Naive thymus-derived CD4-positive, alpha-beta T cell (primary cell): ENCODE measurements around the gene GABRB1. TPM values are rescaled to one million over a fixed set of nuclear protein-coding genes. Genes with fewer than 3 reads are reported as not detected.

Experiments used
- ATAC-seq: fragments of 150-1000 bp; cut with Tn5 transposase; 2 replicates; pipeline ENCODE4 v1.10.0; 2021; ENCODE audit warnings: mild to moderate bottlenecking, moderate library complexity
- CTCF ChIA-PET: fragments of 350-600 bp; sonication (Branson Sonifier 250); formaldehyde crosslinking; loops from one replicate; lab custom pipeline; 2021; ENCODE audit warnings: antibody characterized with exemption; lab: Charles Lee
- POLR2A ChIA-PET: fragments of 350-600 bp; sonication (Branson Sonifier 250); formaldehyde crosslinking; loops from one replicate; lab custom pipeline; 2021; ENCODE audit warnings: antibody characterized with exemption, inconsistent platforms; lab: Charles Lee
- DNase-seq, 9 donors: peaks; one replicate each; pipeline versions ENCODE4 v3.0.0 to v3.0.0-alpha.2; 2020 to 2022; ENCODE audit warnings: mixed read lengths in 1 of 9
- H3K27ac ChIP-seq: one replicate; pipeline ENCODE4 v1.7.0; 2013; ENCODE audit warnings: mild to moderate bottlenecking, low read depth, low read length, moderate library complexity
- H3K27me3 ChIP-seq, 2 donors: one replicate each; pipeline ENCODE4 v1.7.0; 2013; ENCODE audit warnings: low read length in 2 of 2, mild to moderate bottlenecking in 2 of 2, moderate library complexity in 2 of 2; ENCODE audit not compliant: control insufficient read depth in 2 of 2, insufficient read depth in 2 of 2
- H3K36me3 ChIP-seq, 3 experiments: 1 replicate in 2 of 3; 2 replicates in 1 of 3; pipeline ENCODE4 v1.7.0; 2013; ENCODE audit warnings: low read length in 3 of 3, mild to moderate bottlenecking in 3 of 3, moderate library complexity in 1 of 3; ENCODE audit not compliant: insufficient read depth in 3 of 3, control insufficient read depth in 2 of 3
- H3K4me1 ChIP-seq, 2 donors: one replicate each; pipeline ENCODE4 v1.7.0; 2013; ENCODE audit warnings: low read length in 2 of 2, mild to moderate bottlenecking in 2 of 2, moderate library complexity in 1 of 2; ENCODE audit not compliant: control insufficient read depth in 2 of 2, insufficient read depth in 2 of 2
- H3K4me3 ChIP-seq: 2 replicates; pipeline ENCODE4 v1.7.0; 2013; ENCODE audit warnings: mild to moderate bottlenecking, low read length
- H3K9me3 ChIP-seq, 3 experiments: 1 replicate in 2 of 3; 2 replicates in 1 of 3; pipeline ENCODE4 v1.7.0; 2013; ENCODE audit warnings: low read length in 3 of 3; ENCODE audit not compliant: control insufficient read depth in 2 of 3
- H3K27ac Mint-ChIP-seq, 9 donors: one replicate each; pipeline ENCODE4 v1.8.0; 2020 to 2022; ENCODE audit warnings: mixed read lengths in 9 of 9, mild to moderate bottlenecking in 8 of 9, moderate library complexity in 5 of 9, inconsistent platforms in 2 of 9
- H3K27me3 Mint-ChIP-seq, 5 donors: one replicate each; pipeline ENCODE4 v1.8.0; 2021 to 2022; ENCODE audit warnings: mixed read lengths in 5 of 5, mild to moderate bottlenecking in 1 of 5
- H3K36me3 Mint-ChIP-seq, 5 donors: one replicate each; pipeline ENCODE4 v1.8.0; 2020 to 2022; ENCODE audit warnings: mixed read lengths in 5 of 5, mild to moderate bottlenecking in 3 of 5, inconsistent platforms in 1 of 5
- H3K4me1 Mint-ChIP-seq, 7 donors: one replicate each; pipeline ENCODE4 v1.8.0; 2020 to 2022; ENCODE audit warnings: mixed read lengths in 7 of 7, mild to moderate bottlenecking in 3 of 7, inconsistent platforms in 1 of 7
- H3K4me3 Mint-ChIP-seq, 10 donors: one replicate each; pipeline ENCODE4 v1.8.0; 2020 to 2022; ENCODE audit warnings: mild to moderate bottlenecking in 10 of 10, mixed read lengths in 10 of 10, moderate library complexity in 6 of 10, inconsistent platforms in 2 of 10
- H3K9me3 Mint-ChIP-seq, 11 donors: one replicate each; pipeline ENCODE4 v1.8.0; 2020 to 2022; ENCODE audit warnings: mixed read lengths in 11 of 11, mild to moderate bottlenecking in 4 of 11, inconsistent platforms in 1 of 11, moderate library complexity in 1 of 11
- intact Hi-C, 2 donors: fragments of 100-400 bp; cut with micrococcal nuclease; formaldehyde crosslinking; loops; one replicate each; pipeline ENCODE4 v1.15.1; 2023
- polyA plus RNA-seq, 2 donors: library from polyadenylated mRNA; unstranded; fragments of 300-500 nt; fragmentation: Illumina TruSeq; gene quantifications; one replicate each; pipeline ENCODE4 v1.2.3, GENCODE V29; 2021
- total RNA-seq, 6 experiments: library from RNA in 5 of 6; stranded (reverse) in 5 of 6; gene quantifications; 1 replicate in 5 of 6; 2 replicates in 1 of 6; pipeline ENCODE4 v1.2.3 and lab custom pipeline; 2021 to 2026

The GABRB1 gene
- total and polyA plus RNA-seq, 7 experiments from 2014 or later, result not detected

DNA sequence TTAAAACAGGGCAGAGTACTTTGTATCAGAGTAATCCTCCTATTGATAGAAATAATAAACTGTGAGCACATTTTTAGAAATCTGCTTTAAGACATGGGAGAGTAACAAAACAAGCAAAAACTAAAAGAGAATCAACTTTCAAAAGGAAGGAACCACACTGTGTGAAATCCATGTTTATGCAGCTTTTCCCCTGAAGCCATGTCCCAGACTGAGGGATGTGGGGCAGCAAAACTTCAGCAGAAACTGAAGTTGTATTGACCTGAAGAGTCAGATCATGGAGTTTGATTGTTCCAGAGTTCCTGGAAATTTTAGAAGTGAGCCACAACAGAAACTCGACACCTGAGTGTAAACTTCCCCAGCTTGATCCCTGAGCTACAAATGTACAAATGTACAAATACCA lies 378.9 kb downstream of the GABRB1 start:
- H3K27ac Mint-ChIP-seq, result no peak overlapping the region
- no peaks in the 10 kb centered on the region for H3K4me1 Mint-ChIP-seq
- CTCF ChIA-PET, result no interaction called here
- POLR2A ChIA-PET, result no interaction called here
- Histone ChIP-seq H3K36me3 (no peaks in the 10 kb centered on the region), H3K4me3 (no peak overlapping the region), H3K27ac (no peak overlapping the region), H3K9me3 (no peaks in the 10 kb centered on the region), H3K4me1 (no peaks in the 10 kb centered on the region), H3K27me3 (peaks cover 0 to 3% of the 10 kb centered on the region in 2 donors)
- H3K36me3 Mint-ChIP-seq, result no peaks in the 10 kb centered on the region
- intact Hi-C loops, result no loop called here
- H3K27me3 Mint-ChIP-seq, result peaks cover 5 to 32% (median 14%) of the 10 kb centered on the region in 5 donors
- H3K9me3 Mint-ChIP-seq, result peaks cover 0 to 3% (median 0%) of the 10 kb centered on the region in 11 donors
- H3K4me3 Mint-ChIP-seq, result no peak overlapping the region
- DNase-seq, result no peak
- no peak for ATAC-seq

DNA sequence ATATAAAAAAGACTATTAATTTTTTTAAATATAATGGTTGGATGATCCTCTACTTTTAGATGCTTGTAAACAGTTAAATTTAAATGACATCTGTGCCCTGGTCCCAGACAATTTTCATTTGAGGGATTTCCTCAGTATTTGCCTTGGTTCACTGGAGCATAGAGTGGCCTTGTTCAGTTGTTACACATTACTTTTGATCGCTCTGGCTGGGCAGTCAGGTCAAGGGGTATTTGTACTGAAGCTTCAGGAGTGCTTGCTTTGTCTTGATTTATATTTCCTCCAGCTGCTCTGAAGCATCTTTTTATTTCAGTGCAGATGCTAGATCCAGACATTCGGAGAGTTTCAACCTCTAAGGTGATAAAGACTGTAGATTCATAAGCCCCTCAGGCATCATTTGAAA lies 382.2 kb downstream of the GABRB1 start:
- H3K27ac Mint-ChIP-seq, result no peak overlapping the region
- Histone ChIP-seq H3K9me3 (no peaks in the 10 kb centered on the region), H3K36me3 (no peaks in the 10 kb centered on the region), H3K27ac (no peak overlapping the region), H3K27me3 (no peaks in the 10 kb centered on the region), H3K4me3 (no peak overlapping the region), H3K4me1 (no peaks in the 10 kb centered on the region)
- no peak overlapping the region for H3K4me3 Mint-ChIP-seq
- ATAC-seq (no peak), DNase-seq (no peak)
- H3K9me3 Mint-ChIP-seq, result peaks cover 0 to 2% (median 0%) of the 10 kb centered on the region in 11 donors
- no peaks in the 10 kb centered on the region for H3K4me1 Mint-ChIP-seq
- no peaks in the 10 kb centered on the region for H3K36me3 Mint-ChIP-seq
- intact Hi-C loops, result no loop called here
- CTCF ChIA-PET, result no interaction called here
- H3K27me3 Mint-ChIP-seq, result peaks cover 2 to 18% (median 8%) of the 10 kb centered on the region in 5 donors
- POLR2A ChIA-PET, result no interaction called here

DNA sequence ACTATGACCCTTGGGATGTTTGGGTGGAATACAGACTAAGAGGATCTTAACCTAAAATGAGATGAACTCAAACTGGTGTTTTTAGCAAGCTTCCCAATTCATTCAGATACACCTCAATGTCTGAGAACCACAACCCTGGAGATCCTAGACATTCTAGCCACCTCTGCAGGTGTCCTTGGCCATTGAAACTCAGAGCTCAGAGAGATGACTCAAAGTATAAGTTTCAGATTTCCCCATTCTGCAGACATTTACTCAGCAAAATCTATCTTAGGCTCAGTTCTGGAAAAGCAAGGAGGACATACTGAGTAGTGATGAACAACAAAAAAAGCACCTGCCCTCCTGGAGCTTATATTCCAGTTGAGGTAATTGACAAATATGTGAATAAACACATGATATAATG lies 384.4 kb downstream of the GABRB1 start:
- Mint-ChIP-seq H3K4me1 (no peaks in the 10 kb centered on the region), H3K36me3 (no peaks in the 10 kb centered on the region), H3K27ac (no peak overlapping the region), H3K4me3 (no peak overlapping the region), H3K9me3 (peaks cover 0 to 2% (median 0%) of the 10 kb centered on the region in 11 donors), H3K27me3 (peaks cover 0 to 15% (median 9%) of the 10 kb centered on the region in 5 donors)
- no peak overlapping the region for H3K27ac ChIP-seq
- intact Hi-C loops, result no loop called here
- no peaks in the 10 kb centered on the region for H3K27me3 ChIP-seq
- no peak overlapping the region for H3K4me3 ChIP-seq
- ChIA-PET CTCF (no interaction called here), POLR2A (no interaction called here)
- DNase-seq (no peak), ATAC-seq (no peak)
- no peaks in the 10 kb centered on the region for H3K4me1 ChIP-seq
- no peaks in the 10 kb centered on the region for H3K9me3 ChIP-seq
- H3K36me3 ChIP-seq, result no peaks in the 10 kb centered on the region

DNA sequence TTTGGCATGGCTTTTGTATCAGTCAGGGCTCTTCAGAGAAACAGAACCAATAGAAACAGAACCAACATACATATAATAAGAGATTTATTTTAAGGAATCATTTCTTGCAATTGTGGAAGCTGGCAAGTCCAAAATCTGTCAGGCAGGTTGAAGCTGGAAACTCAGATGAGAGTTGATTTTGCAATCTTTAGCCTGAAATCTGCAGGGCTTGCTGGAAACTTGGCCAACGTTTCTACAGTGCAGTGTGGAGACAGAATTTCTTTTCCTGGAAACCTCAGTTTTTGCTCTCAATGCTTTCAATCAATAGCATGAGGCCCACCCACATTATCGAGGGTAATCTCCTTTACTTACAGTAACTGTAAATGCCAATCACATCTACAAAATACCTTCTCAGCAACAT lies 386.8 kb downstream of the GABRB1 start:
- intact Hi-C loops, result no loop called here
- no peaks in the 10 kb centered on the region for H3K36me3 Mint-ChIP-seq
- no peak overlapping the region for H3K4me3 Mint-ChIP-seq
- ChIA-PET CTCF (no interaction called here), POLR2A (no interaction called here)
- DNase-seq (no peak), ATAC-seq (no peak)
- no peaks in the 10 kb centered on the region for H3K4me1 ChIP-seq
- peaks cover 5 to 20% (median 18%) of the 10 kb centered on the region in 5 donors for H3K27me3 Mint-ChIP-seq
- no peak overlapping the region for H3K4me3 ChIP-seq
- H3K9me3 Mint-ChIP-seq, result peaks cover 0 to 2% (median 0%) of the 10 kb centered on the region in 11 donors
- H3K27ac ChIP-seq, result no peak overlapping the region
- no peaks in the 10 kb centered on the region for H3K4me1 Mint-ChIP-seq
- H3K27me3 ChIP-seq, result no peaks in the 10 kb centered on the region
- no peaks in the 10 kb centered on the region for H3K36me3 ChIP-seq
- no peaks in the 10 kb centered on the region for H3K9me3 ChIP-seq
- H3K27ac Mint-ChIP-seq, result no peak overlapping the region

- no peak overlapping the region for H3K27ac Mint-ChIP-seq
- peaks cover 3 to 23% (median 18%) of the 10 kb centered on the region in 5 donors for H3K27me3 Mint-ChIP-seq
- no peak for ATAC-seq
Observed at GRCh38 chr4:47419296-47419695, 387.9 kb downstream of the GABRB1 start.

DNA sequence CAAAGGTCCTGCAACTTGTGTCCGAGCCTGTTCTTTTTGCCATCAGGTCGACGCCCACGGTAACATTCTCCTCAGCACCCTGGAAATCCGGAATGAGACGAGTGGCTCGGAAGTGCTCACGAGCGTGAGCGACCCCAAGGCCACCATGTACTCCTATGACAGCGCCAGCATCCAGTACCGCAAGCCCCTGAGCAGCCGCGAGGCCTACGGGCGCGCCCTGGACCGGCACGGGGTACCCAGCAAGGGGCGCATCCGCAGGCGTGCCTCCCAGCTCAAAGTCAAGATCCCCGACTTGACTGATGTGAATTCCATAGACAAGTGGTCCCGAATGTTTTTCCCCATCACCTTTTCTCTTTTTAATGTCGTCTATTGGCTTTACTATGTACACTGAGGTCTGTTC lies 394.3 kb downstream of the GABRB1 start:
- H3K4me3 Mint-ChIP-seq, result no peak overlapping the region
- ATAC-seq (no peak), DNase-seq (no peak)
- no peaks in the 10 kb centered on the region for H3K36me3 Mint-ChIP-seq
- H3K27me3 ChIP-seq, result no peaks in the 10 kb centered on the region
- no peaks in the 10 kb centered on the region for H3K9me3 ChIP-seq
- H3K36me3 ChIP-seq, result no peaks in the 10 kb centered on the region
- peaks cover 0 to 1% (median 0%) of the 10 kb centered on the region in 11 donors for H3K9me3 Mint-ChIP-seq
- H3K27ac ChIP-seq, result no peak overlapping the region
- H3K4me3 ChIP-seq, result no peak overlapping the region
- no peaks in the 10 kb centered on the region for H3K4me1 Mint-ChIP-seq
- intact Hi-C loops, result no loop called here
- POLR2A ChIA-PET, result no interaction called here
- no peak overlapping the region for H3K27ac Mint-ChIP-seq
- H3K27me3 Mint-ChIP-seq, result peaks cover 9 to 19% (median 12%) of the 10 kb centered on the region in 5 donors
- H3K4me1 ChIP-seq, result no peaks in the 10 kb centered on the region
- CTCF ChIA-PET, result no interaction called here

More at GRCh38 chr4:47419296-47419695, 387.9 kb downstream of the GABRB1 start:
- POLR2A ChIA-PET, result no interaction called here
- CTCF ChIA-PET, result no interaction called here
- H3K9me3 Mint-ChIP-seq, result peaks cover 0 to 2% (median 0%) of the 10 kb centered on the region in 11 donors
- no peaks in the 10 kb centered on the region for H3K4me1 Mint-ChIP-seq
- H3K4me3 ChIP-seq, result no peak overlapping the region
- DNase-seq, result no peak
- H3K27me3 ChIP-seq, result no peaks in the 10 kb centered on the region
- intact Hi-C loops, result no loop called here
- H3K4me1 ChIP-seq, result no peaks in the 10 kb centered on the region
- no peaks in the 10 kb centered on the region for H3K36me3 ChIP-seq
- H3K9me3 ChIP-seq, result no peaks in the 10 kb centered on the region
- H3K4me3 Mint-ChIP-seq, result no peak overlapping the region
- H3K36me3 Mint-ChIP-seq, result no peaks in the 10 kb centered on the region
- H3K27ac ChIP-seq, result no peak overlapping the region

DNA sequence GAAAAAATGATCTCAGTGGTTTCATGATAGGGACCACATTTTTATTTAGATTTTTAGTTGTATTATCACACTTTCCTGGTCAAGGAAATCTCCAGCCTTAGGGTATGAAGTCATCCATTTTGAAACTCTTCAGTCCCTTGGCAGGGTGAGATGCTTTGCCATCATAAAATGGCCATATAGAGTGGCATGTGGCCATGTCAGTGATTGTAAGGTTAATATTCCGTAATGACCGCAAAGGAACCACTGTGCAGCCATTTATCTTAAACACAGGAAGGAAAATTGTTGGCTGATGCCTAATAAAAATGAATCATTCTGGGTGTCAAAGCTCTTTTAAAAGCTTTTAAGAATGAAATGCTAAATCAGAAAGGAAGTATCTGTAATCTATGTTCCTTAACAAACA lies 396.6 kb downstream of the GABRB1 start:
- Histone ChIP-seq H3K27me3 (no peaks in the 10 kb centered on the region), H3K4me1 (no peaks in the 10 kb centered on the region), H3K4me3 (no peak overlapping the region), H3K36me3 (no peaks in the 10 kb centered on the region), H3K9me3 (no peaks in the 10 kb centered on the region), H3K27ac (no peak overlapping the region)
- H3K9me3 Mint-ChIP-seq, result peaks cover 0 to 1% (median 0%) of the 10 kb centered on the region in 11 donors
- ATAC-seq (no peak), DNase-seq (no peak)
- H3K36me3 Mint-ChIP-seq, result no peaks in the 10 kb centered on the region
- H3K4me3 Mint-ChIP-seq, result no peak overlapping the region
- POLR2A ChIA-PET, result no interaction called here
- peaks cover 0 to 11% (median 7%) of the 10 kb centered on the region in 5 donors for H3K27me3 Mint-ChIP-seq
- H3K27ac Mint-ChIP-seq, result no peak overlapping the region
- H3K4me1 Mint-ChIP-seq, result no peaks in the 10 kb centered on the region
- intact Hi-C loops, result no loop called here
- CTCF ChIA-PET, result no interaction called here
